Trophoblast cell (in vitro differentiated cells and primary cell): ENCODE results near the gene IL20RA.

Source experiments
- DNase-seq, 2 donors: peaks; one replicate each; pipeline ENCODE4 v3.0.0-alpha.2; 2016
- H2AFZ ChIP-seq: 2 replicates; pipeline ENCODE4 v1.6.1; 2013; ENCODE audit warnings: low read length, moderate library complexity, mild to moderate bottlenecking; ENCODE audit not compliant: insufficient read depth, poor library complexity
- H2AK5ac ChIP-seq: 2 replicates; pipeline ENCODE4 v1.6.1; 2013; ENCODE audit warnings: mild to moderate bottlenecking, low read length
- H2BK120ac ChIP-seq: 2 replicates; pipeline ENCODE4 v1.6.1; 2013; ENCODE audit warnings: low read length, mild to moderate bottlenecking, moderate library complexity; ENCODE audit not compliant: insufficient read depth, poor library complexity
- H2BK12ac ChIP-seq: 2 replicates; pipeline ENCODE4 v1.6.1; 2013; ENCODE audit warnings: mild to moderate bottlenecking, low read length, moderate library complexity
- H2BK5ac ChIP-seq: 2 replicates; pipeline ENCODE4 v1.6.1; 2013; ENCODE audit warnings: low read length, low read depth, moderate library complexity, mild to moderate bottlenecking; ENCODE audit not compliant: poor library complexity
- H3K14ac ChIP-seq: 2 replicates; pipeline ENCODE4 v1.6.1; 2013; ENCODE audit warnings: mild to moderate bottlenecking, low read length
- H3K18ac ChIP-seq: 2 replicates; pipeline ENCODE4 v1.6.1; 2013; ENCODE audit warnings: mild to moderate bottlenecking, low read length
- H3K23ac ChIP-seq: 2 replicates; pipeline ENCODE4 v1.6.1; 2013; ENCODE audit warnings: low read length
- H3K27ac ChIP-seq: 2 replicates; pipeline ENCODE4 v1.5.1; 2013; ENCODE audit warnings: low read depth, mild to moderate bottlenecking, inconsistent platforms, low read length, moderate library complexity
- H3K27me3 ChIP-seq: 2 replicates; pipeline ENCODE4 v1.6.1; 2013; ENCODE audit warnings: inconsistent platforms, mild to moderate bottlenecking, low read length, moderate library complexity; ENCODE audit not compliant: insufficient read depth
- H3K36me3 ChIP-seq, 2 experiments: 1 replicate in 1 of 2; 2 replicates in 1 of 2; pipeline ENCODE4 v1.6.1; 2013; ENCODE audit warnings: low read length in 2 of 2, mild to moderate bottlenecking in 2 of 2, moderate library complexity in 1 of 2; ENCODE audit not compliant: insufficient read depth in 2 of 2, control insufficient read depth in 1 of 2
- H3K4ac ChIP-seq: 2 replicates; pipeline ENCODE4 v1.6.1; 2013; ENCODE audit warnings: low read depth, mild to moderate bottlenecking, low read length, moderate library complexity
- H3K4me1 ChIP-seq, 2 experiments: 1 replicate in 1 of 2; 2 replicates in 1 of 2; pipeline ENCODE4 v1.6.1; 2013; ENCODE audit warnings: low read length in 2 of 2, mild to moderate bottlenecking in 2 of 2, moderate library complexity in 1 of 2; ENCODE audit not compliant: insufficient read depth in 2 of 2, control insufficient read depth in 1 of 2
- H3K4me2 ChIP-seq: 2 replicates; pipeline ENCODE4 v1.6.1; 2013; ENCODE audit warnings: inconsistent platforms, mild to moderate bottlenecking, low read length, moderate library complexity
- H3K4me3 ChIP-seq: 2 replicates; pipeline ENCODE4 v1.5.1; 2013; ENCODE audit warnings: mild to moderate bottlenecking, low read depth, low read length, inconsistent platforms
- H3K79me1 ChIP-seq: one replicate; pipeline ENCODE4 v1.6.1; 2013; ENCODE audit warnings: low read length
- H3K79me2 ChIP-seq: 2 replicates; pipeline ENCODE4 v1.6.1; 2013; ENCODE audit warnings: low read length, mild to moderate bottlenecking; ENCODE audit not compliant: control insufficient read depth, insufficient read depth, poor library complexity
- H3K9ac ChIP-seq: 2 replicates; pipeline ENCODE4 v1.6.1; 2013; ENCODE audit warnings: mild to moderate bottlenecking, low read length
- H3K9me3 ChIP-seq: 2 replicates; pipeline ENCODE4 v1.6.1; 2013; ENCODE audit warnings: low read depth, mild to moderate bottlenecking, control low read depth, inconsistent platforms, low read length; ENCODE audit not compliant: insufficient read depth
- H4K12ac ChIP-seq: 2 replicates; pipeline ENCODE4 v1.6.1; 2013; ENCODE audit warnings: low read depth, mild to moderate bottlenecking, low read length, moderate library complexity
- H4K8ac ChIP-seq: 2 replicates; pipeline ENCODE4 v1.6.1; 2013; ENCODE audit warnings: low read depth, mild to moderate bottlenecking, low read length, moderate library complexity
- H4K91ac ChIP-seq: one replicate; pipeline ENCODE4 v1.6.1; 2013; ENCODE audit warnings: low read depth, mild to moderate bottlenecking, low read length, moderate library complexity
- WGBS: extraction: QIAGEN DNeasy Blood & Tissue Kit; methylation state at CpG from one replicate; pipeline ENCODE4 v1.1.7; 2013; ENCODE audit warnings: missing lambda C conversion rate; ENCODE audit not compliant: insufficient read length, insufficient coverage; ENCODE audit errors: extremely low coverage; 5-methylcytosine and 5-hydroxymethylcytosine counted together

IL20RA gene

DNA sequence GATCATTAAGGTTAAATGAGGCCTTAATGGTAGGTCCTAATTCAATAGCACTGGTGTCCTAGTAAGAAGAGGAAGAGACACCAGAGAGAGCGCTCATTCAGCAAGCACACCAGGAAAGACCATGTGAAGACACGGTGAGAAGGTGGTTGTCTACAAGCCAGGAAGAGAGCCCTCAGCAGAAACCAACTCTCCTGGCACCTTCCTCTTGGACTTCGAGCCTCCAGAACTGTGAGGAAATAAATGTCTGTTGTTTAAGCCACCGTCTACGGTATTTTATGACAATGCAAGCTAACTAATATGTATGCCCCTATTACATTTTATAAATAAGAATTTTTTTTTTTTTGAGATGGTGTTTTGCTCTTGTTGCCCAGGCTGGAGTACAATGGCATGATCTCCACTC is 59.3 kb downstream of the IL20RA start:
- Histone ChIP-seq H3K9me3 (no peaks in the 10 kb centered on the region), H3K18ac (no peak overlapping the region), H3K79me1 (peaks cover 11% of the 10 kb centered on the region), H3K4me2 (no peak overlapping the region), H3K36me3 (no peaks in the 10 kb centered on the region), H2BK5ac (no peak overlapping the region), H3K9ac (no peak overlapping the region), H4K8ac (no peak overlapping the region), H3K27me3 (no peaks in the 10 kb centered on the region), H3K23ac (no peak overlapping the region), H2AFZ (no peak overlapping the region), H2AK5ac (no peak overlapping the region), H3K79me2 (peaks cover 4% of the 10 kb centered on the region), H4K12ac (no peak overlapping the region), H4K91ac (no peak overlapping the region), H2BK120ac (no peak overlapping the region), H3K4me3 (no peak overlapping the region), H2BK12ac (no peak overlapping the region), H3K14ac (no peak overlapping the region), H3K4me1 (peaks cover 9 to 13% of the 10 kb centered on the region in 2 experiments), H3K27ac (no peak overlapping the region), H3K4ac (no peak overlapping the region)
- DNase-seq = no peak
- WGBS = no CpG with 5 or more reads among the region's 5 CpGs

DNA sequence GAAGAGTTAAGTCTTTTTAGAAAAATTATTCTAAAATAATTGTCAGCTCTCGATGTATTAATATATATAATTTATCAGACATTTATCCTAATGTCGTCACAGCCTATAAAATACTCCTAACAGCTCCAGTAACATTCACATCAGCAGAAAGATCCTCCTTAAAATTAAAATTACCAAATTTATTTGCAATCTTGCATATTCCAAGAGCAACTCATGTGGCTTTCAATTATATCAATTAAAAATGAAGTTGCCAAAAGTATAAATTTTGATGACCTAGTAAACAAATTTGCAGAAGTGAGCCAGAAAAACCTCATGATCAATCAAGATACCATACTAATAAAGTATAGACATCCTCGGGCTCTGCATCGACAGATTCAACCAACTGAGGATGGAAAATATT is 60.2 kb downstream of the IL20RA start:
- no peak overlapping the region for H3K14ac ChIP-seq
- no peak overlapping the region for H2BK5ac ChIP-seq
- no peak overlapping the region for H4K91ac ChIP-seq
- no peak overlapping the region for H3K4ac ChIP-seq
- no peak overlapping the region for H3K4me3 ChIP-seq
- H3K36me3 ChIP-seq = no peaks in the 10 kb centered on the region
- no peak overlapping the region for H4K12ac ChIP-seq
- no peak overlapping the region for H2AK5ac ChIP-seq
- no peak overlapping the region for H3K4me2 ChIP-seq
- no peaks in the 10 kb centered on the region for H3K9me3 ChIP-seq
- H3K9ac ChIP-seq = no peak overlapping the region
- peaks cover 9% of the 10 kb centered on the region in 2 experiments for H3K4me1 ChIP-seq
- no CpG with 5 or more reads among the region's 4 CpGs for WGBS
- peaks cover 6% of the 10 kb centered on the region for H3K79me1 ChIP-seq
- no peaks in the 10 kb centered on the region for H3K27me3 ChIP-seq
- H3K23ac ChIP-seq = no peak overlapping the region
- DNase-seq = no peak
- no peak overlapping the region for H3K27ac ChIP-seq
- H2AFZ ChIP-seq = no peak overlapping the region
- no peak overlapping the region for H3K18ac ChIP-seq
- no peak overlapping the region for H4K8ac ChIP-seq
- H2BK12ac ChIP-seq = no peak overlapping the region
- H2BK120ac ChIP-seq = no peak overlapping the region
- H3K79me2 ChIP-seq = no peaks in the 10 kb centered on the region

DNA sequence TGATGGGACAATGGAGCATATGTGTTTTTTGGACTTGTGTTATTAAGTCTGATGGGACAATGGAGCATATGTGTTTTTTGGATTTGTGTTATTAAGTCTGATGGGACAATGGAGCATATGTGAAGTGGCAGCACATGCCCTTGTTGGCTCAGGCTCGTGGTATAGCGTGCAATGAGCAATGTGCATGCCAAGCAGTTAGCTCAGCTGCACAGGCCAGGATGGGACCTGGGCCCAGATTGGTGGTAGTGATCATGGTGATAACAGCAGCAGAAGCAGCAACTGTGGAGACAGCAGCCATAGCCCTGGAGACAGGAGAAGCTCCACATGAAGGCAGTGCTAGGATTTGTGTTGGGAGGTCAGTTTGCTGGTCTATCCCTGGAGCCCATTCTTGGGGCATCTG is 61.1 kb downstream of the IL20RA start:
- no peaks in the 10 kb centered on the region for H3K36me3 ChIP-seq
- H2BK5ac ChIP-seq = no peak overlapping the region
- H2AK5ac ChIP-seq = peak overlapping the region; percentile 38

DNA sequence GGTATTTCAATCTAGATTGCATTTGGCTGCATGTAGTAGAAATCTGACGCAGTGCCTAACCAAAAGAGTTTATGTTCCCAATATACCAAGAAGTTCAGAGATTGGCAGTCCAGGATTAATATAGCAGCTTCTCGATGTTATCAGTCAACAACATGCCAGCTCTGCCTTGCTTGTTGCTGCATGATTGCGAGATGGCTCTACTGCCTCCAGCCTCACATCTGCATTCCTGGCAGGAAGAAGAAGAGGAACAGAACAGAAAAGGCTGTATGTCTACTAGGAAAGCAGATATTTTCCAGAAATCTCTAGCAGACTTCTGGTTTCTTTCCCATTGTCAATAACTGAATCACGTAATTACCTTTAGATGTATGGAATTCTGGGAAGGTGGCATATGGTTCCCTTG is 61.8 kb downstream of the IL20RA start:
- H2AK5ac ChIP-seq = no peak overlapping the region
- no peak overlapping the region for H3K4ac ChIP-seq
- H2BK120ac ChIP-seq = no peak overlapping the region
- no peak overlapping the region for H2AFZ ChIP-seq
- H3K27ac ChIP-seq = peak overlapping the region; percentile 28
- H3K27me3 ChIP-seq = no peaks in the 10 kb centered on the region
- no peaks in the 10 kb centered on the region for H3K79me2 ChIP-seq
- H3K4me2 ChIP-seq = peak overlapping the region; percentile 15
- H3K4me1 ChIP-seq = peaks cover 9% of the 10 kb centered on the region in 2 experiments
- no peak overlapping the region for H4K12ac ChIP-seq
- no peaks in the 10 kb centered on the region for H3K9me3 ChIP-seq
- H3K14ac ChIP-seq = no peak overlapping the region
- H4K91ac ChIP-seq = no peak overlapping the region
- H3K23ac ChIP-seq = no peak overlapping the region
- H3K18ac ChIP-seq = no peak overlapping the region
- peak in 1 of 2 donors; percentile 19 for DNase-seq
- peaks cover 5% of the 10 kb centered on the region for H3K79me1 ChIP-seq
- no peaks in the 10 kb centered on the region for H3K36me3 ChIP-seq
- no peak overlapping the region for H3K9ac ChIP-seq
- H2BK12ac ChIP-seq = no peak overlapping the region
- no peak overlapping the region for H4K8ac ChIP-seq
- no peak overlapping the region for H3K4me3 ChIP-seq
- WGBS = no CpG with 5 or more reads among the region's 4 CpGs
- H2BK5ac ChIP-seq = no peak overlapping the region

More for the DNA sequence above, 61.1 kb downstream of the IL20RA start:
- Histone ChIP-seq H3K79me2 (no peaks in the 10 kb centered on the region), H2BK12ac (peak overlapping the region; percentile 88), H2AFZ (no peak overlapping the region), H4K12ac (no peak overlapping the region), H3K4me2 (no peak overlapping the region), H2BK120ac (no peak overlapping the region), H3K4me3 (no peak overlapping the region), H4K8ac (peak overlapping the region; percentile 57), H4K91ac (peak overlapping the region; percentile 59), H3K18ac (peak overlapping the region; percentile 22), H3K14ac (peak overlapping the region; percentile 27), H3K4ac (peak overlapping the region; percentile 73), H3K27me3 (no peaks in the 10 kb centered on the region), H3K79me1 (peaks cover 5% of the 10 kb centered on the region), H3K9ac (no peak overlapping the region), H3K4me1 (peaks cover 9% of the 10 kb centered on the region in 2 experiments), H3K9me3 (no peaks in the 10 kb centered on the region), H3K27ac (peak overlapping the region; percentile 15), H3K23ac (no peak overlapping the region)
- DNase-seq = no peak
- WGBS = no CpG with 5 or more reads among the region's 2 CpGs
